HG02798 (cell line): ENCODE data around the gene PDCD1LG2.

Source experiments
- ATAC-seq: cut with Tn5 transposase; IDR thresholded peaks from one replicate; pipeline ENCODE4 v1.9.1; 2021; ENCODE audit warnings: mild to moderate bottlenecking; ENCODE audit not compliant: unreplicated experiment, poor library complexity

Gene PDCD1LG2

DNA sequence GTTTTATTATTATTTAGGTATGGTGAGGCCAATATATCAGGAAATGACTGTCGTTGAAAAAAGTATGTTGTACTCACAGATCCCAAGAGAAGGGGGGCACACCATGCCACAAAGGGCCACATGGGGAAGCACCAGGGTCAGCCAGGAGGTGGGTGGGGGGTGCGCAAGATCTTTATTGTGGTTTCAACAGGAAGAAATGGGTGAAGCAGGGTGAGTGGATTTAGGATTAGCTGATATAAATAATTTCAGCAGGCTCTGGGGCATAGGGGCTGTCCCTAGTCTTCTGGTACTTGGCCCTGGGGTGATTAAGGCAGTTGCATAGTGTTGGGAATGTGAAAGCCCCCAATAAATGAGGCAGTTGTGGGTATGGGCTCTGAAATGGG, 8.6 kb downstream of the PDCD1LG2 start:
- ATAC-seq, result peak; percentile 14

GRCh38 chr9:5524090-5524489, 13.8 kb downstream of the PDCD1LG2 start:
- no peak for ATAC-seq

GRCh38 chr9:5529683-5530221, 19.4 kb downstream of the PDCD1LG2 start:
- ATAC-seq, result peak; percentile 65

DNA sequence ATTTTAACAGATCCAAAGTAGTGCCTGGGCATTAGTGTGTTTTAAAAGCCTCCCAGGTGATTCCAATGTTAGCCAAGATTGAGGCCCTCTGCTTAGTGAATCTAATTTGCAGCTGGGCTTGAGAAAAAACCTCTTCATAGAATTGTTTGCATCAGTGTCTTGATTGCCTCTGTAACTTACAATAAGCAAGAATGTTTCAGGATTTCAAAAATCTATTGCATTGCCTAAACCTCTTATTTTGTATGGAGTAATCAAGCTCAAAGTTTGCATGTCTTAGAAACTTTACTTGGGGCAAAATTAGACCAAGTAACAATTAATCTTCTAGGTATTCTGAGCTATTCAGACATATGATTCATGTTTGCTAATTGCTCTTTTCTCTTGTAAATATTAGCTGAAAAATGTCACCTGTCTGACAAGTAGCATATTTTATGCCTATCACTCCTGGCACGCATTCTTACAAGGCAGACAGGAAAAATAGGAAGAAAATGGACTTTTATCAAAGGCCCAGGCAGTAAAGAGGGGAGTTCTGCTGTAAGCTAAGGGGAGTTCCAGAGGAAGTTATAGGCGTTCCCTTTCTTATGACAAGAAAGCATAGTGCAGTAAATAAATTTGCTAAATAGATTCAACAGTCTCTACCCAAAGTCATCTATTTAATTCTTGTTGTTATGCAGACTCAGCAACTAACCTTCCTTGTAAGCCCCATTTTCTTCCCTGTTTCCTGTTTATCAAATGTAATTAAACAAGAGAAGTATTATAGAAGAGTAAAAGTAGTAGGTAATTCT, 21.0 kb downstream of the PDCD1LG2 start:
- ATAC-seq, result no peak

- no peak for ATAC-seq
Measured at GRCh38 chr9:5532306-5532705, 22.0 kb downstream of the PDCD1LG2 start.

GRCh38 chr9:5532790-5533189, 22.5 kb downstream of the PDCD1LG2 start:
- no peak for ATAC-seq

DNA sequence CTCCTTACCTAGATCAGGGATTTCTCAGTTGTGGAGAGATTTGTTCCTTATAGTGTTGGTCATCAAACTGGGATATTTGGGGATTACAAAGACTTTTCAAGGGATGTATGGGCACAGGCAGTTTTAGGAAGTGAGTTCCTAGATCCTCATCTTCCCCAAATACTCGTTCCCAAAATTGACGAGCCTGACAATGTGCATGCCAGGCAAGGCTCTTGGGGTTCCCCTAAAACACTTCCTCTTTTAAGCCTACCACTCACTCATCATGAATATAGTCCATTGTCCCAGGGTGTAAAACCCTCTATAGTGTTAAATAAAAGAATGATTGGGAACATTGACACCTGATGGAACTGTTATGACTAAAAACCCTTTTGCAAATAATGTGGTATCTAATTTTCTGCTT, 26.4 kb downstream of the PDCD1LG2 start:
- peak; percentile 56 for ATAC-seq

DNA sequence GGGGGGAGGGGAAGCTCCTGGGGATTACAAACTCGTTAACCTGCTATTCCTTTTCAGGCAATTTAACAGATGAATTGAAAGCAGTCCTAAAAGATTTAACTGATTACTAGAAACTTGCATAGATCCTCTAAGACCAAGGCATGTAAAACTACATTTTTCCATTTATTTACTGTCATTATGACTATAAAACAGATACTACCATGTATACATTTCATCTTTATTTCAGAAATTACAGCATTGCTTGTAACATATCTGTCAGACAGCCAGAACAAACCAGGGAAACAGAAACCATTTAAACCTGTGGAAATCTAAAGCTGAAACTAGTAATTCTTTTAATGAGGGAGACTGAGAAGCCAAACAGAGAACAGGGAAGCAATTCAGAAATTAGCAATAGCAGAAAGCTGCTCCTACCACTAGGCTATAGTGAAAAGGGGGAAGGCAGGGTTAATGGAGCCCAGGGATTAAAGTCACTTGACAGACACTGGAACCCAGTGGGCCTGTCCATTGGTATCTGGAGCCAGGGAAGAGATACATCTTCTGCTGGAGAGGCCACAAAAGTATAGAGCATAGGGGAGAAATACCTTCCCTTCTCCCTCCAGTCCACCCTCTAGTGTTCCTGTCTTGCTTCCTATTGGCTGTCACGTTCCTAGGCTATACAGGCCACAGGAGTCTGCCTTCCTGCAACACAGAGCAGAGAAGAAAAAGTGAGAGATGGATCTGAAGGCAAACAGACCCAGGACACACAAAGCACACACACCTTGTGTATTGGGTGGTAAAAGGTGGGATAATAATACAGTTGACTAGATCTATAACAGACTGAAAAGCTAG, 33.8 kb downstream of the PDCD1LG2 start:
- ATAC-seq, result no peak

- no peak for ATAC-seq
Measured at GRCh38 chr9:5549658-5550650, 39.6 kb downstream of the PDCD1LG2 start.

DNA sequence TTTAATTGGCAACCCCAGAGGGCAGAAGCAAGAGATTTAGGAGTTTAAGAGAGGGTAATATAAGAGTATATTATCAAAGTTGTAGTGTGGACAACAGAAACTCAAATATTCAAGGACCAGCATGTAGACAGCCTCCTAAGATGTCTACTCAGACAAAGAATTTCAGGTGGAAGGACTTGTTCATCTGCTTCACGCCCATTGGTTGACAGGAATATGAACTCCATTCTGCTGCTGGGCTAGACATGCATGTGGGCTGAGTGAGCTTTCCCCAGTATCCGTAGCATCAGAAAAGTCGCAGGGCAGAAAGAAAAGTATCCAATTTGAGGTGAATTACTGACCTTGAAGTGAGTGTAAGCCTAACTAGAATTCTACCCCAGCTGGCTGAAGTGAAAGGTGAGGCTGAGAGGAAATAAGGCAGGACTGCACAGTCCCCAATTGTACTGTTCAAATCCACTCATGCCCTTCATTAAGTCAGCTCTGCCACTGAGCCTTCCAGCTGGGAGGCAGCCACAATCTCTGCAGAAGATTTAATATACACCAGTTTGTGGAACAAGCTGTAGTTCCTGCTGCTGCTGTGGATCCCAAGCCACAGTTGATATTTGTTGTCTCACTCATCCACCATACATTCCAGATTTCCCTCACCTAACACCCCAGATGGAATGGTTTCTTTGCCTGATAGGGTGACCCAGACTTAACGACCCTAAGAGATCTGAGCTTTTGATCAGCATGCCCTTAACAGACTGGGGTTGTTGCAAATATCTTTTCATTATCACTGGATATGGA, 41.2 kb downstream of the PDCD1LG2 start:
- no peak for ATAC-seq

- ATAC-seq, result no peak
Measured at GRCh38 chr9:5552301-5552700, 42.0 kb downstream of the PDCD1LG2 start.

- no peak for ATAC-seq
Measured at GRCh38 chr9:5553211-5553610, 42.9 kb downstream of the PDCD1LG2 start.

DNA sequence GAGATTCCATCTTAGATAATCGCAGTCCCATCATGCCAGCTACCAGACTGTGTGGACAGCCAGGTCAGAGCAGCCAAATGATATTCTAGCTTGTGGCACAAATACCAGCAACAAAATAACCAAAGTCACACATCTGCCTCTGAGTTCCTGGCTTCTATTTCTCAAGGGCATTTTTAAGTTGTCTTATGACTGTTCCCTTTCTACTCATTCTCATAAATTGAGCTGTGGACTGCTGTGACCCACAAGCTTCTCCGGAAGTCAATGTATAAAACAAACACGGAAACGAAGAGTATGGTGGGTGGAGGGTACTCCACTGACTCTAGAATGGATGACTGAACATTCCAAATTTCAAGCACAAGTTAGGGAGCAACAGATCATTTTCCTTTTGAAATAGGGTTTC, 43.9 kb downstream of the PDCD1LG2 start:
- peak; percentile 54 for ATAC-seq

- no peak for ATAC-seq
Measured at GRCh38 chr9:5556101-5556705, 45.9 kb downstream of the PDCD1LG2 start.

- ATAC-seq, result peak; percentile 72
Measured at GRCh38 chr9:5557606-5558587, 47.6 kb downstream of the PDCD1LG2 start.

DNA sequence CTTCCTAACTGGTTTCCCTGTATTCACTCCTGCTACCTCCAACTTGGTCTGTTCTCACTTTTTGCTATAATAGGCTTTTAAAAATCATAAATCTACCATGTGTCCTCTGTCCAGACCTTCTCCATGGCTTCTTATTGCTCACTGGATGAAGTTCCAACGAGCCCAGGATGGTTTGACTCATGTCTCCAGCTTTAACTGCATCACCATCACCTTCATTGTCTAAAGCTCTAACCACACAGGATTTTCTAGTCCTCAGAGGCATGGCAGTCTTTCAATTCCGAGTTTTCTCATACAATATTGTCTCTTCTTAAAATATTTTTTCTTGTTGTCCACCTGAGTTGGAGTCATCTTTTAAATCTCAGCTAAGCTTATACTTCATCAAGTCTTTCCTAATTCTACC, 49.3 kb downstream of the PDCD1LG2 start:
- no peak for ATAC-seq

DNA sequence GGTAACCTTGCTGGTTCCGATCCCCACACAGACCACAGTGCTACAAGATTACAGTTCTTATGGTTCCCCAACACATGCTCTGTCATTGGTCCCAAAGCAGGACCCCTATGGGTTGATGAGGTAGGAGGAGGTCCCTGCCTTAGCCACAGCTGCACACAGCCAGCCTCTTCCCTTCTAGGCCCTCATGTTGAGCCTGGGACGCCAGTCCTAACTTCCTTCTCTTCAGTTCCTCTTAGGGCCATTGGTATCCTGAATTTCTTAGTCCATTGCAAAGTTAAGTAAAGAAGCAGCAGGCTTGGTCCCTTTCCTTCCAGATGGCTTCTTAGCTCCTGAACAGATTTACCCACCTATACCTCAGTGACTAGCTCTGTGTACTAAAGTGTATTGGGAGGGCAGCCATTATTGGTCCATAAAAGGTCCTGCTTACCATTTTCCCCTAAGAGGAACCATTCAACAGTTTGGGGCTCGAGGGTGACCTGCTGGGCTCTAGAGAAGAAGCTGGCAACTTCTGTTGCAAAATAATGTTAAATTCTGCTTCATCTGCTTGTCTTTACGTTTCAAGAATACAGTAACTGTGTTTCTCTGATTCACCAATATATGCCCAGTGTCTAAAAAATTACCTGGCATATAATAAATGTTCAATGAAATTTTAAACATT, 50.2 kb downstream of the PDCD1LG2 start:
- ATAC-seq, result no peak
